Mesenteric fat pad (tissue), 1 donor: Measurements from ENCODE around the gene CEP131. TPM values are rescaled to one million over a fixed set of nuclear protein-coding genes. Genes with fewer than 3 reads are reported as not detected.
"Not testable (repeated sequence)": the region's sequence is repeated elsewhere in the genome, so short reads cannot be mapped to it uniquely, and the experiment has no call there.

Experiments
- DNase-seq: peaks from one replicate; pipeline ENCODE4 v3.0.0-alpha.2; 2020; ENCODE audit warnings: low spot score
- total RNA-seq: library from RNA; stranded (reverse); fragmentation: NEBNext Ultra II Directional; extraction: Animal tissue kit (Norgen Biotek cat#: 25700); gene quantifications from one replicate; pipeline ENCODE4 v1.2.1, GENCODE V29; 2021
- donor health status: DM: yes; HTN: yes; CAD: no.

The CEP131 gene
- total RNA-seq, 1 donor from 2014 or later = 3.4 TPM

- no peak for DNase-seq
These were observed 65.6 kb downstream of the CEP131 start for GRCh38 chr17:81156866-81157805.

- DNase-seq = no peak
These were observed 67.8 kb downstream of the CEP131 start for GRCh38 chr17:81154961-81155360.

GRCh38 chr17:81154016-81154415 is 68.7 kb downstream of the CEP131 start:
- DNase-seq = not testable (repeated sequence)

GRCh38 chr17:81153340-81153803 is 69.4 kb downstream of the CEP131 start:
- DNase-seq = no peak

- no peak for DNase-seq
These were observed 70.4 kb downstream of the CEP131 start for GRCh38 chr17:81152288-81152828.

- DNase-seq = no peak
These were observed 71.5 kb downstream of the CEP131 start for GRCh38 chr17:81151278-81151677.

- no peak for DNase-seq
These were observed 72.2 kb downstream of the CEP131 start for GRCh38 chr17:81150377-81151077.

- DNase-seq = no peak
These were observed 73.7 kb downstream of the CEP131 start for GRCh38 chr17:81148986-81149533.

GRCh38 chr17:81148571-81148970 is 74.2 kb downstream of the CEP131 start:
- no peak for DNase-seq

GRCh38 chr17:81147701-81148100 is 75.1 kb downstream of the CEP131 start:
- no peak for DNase-seq

- DNase-seq = not testable (repeated sequence)
These were observed 76.6 kb downstream of the CEP131 start for GRCh38 chr17:81146208-81146607.

- no peak for DNase-seq
These were observed 78.4 kb downstream of the CEP131 start for GRCh38 chr17:81144423-81144781.

GRCh38 chr17:81143717-81144422 is 78.9 kb downstream of the CEP131 start:
- DNase-seq = no peak

GRCh38 chr17:81143200-81143527 is 79.6 kb downstream of the CEP131 start:
- no peak for DNase-seq

- DNase-seq = no peak
These were observed 80.2 kb downstream of the CEP131 start for GRCh38 chr17:81142301-81143199.

- no peak for DNase-seq
These were observed 82.1 kb downstream of the CEP131 start for GRCh38 chr17:81140695-81141094.

- no peak for DNase-seq
These were observed 82.7 kb downstream of the CEP131 start for GRCh38 chr17:81140018-81140417.
